HepG2 (cell line): Measurements from ENCODE around the gene HAGH. TPM values are rescaled to one million over a fixed set of nuclear protein-coding genes. Genes with fewer than 3 reads are reported as not detected.

Experiments
- ARID2 ChIP-seq: sonication (generic); formaldehyde crosslinking; IDR thresholded peaks from 2 replicates; pipeline ENCODE4 v1.8.1; 2022; ENCODE audit warnings: mild to moderate bottlenecking, missing genetic modification reagents, borderline replicate concordance
- EEA1 ChIP-seq: sonication (generic); formaldehyde crosslinking; IDR thresholded peaks from 2 replicates; pipeline ENCODE4 v1.5.1; 2020; ENCODE audit warnings: mild to moderate bottlenecking, missing genetic modification reagents, borderline replicate concordance
- FOXM1 ChIP-seq: sonication (generic); formaldehyde crosslinking; IDR thresholded peaks from 2 replicates; pipeline ENCODE4 v1.5.0; 2020; ENCODE audit warnings: missing genetic modification reagents
- GLMP ChIP-seq: sonication (generic); formaldehyde crosslinking; IDR thresholded peaks from 2 replicates; pipeline ENCODE4 v1.9.0; 2021; ENCODE audit warnings: missing genetic modification reagents, mild to moderate bottlenecking, borderline replicate concordance
- HHEX ChIP-seq: IDR thresholded peaks from 2 replicates; pipeline ENCODE4 v1.6.1; 2016; ENCODE audit warnings: control low read depth
- HIC2 ChIP-seq: sonication (generic); formaldehyde crosslinking; IDR thresholded peaks from 2 replicates; pipeline ENCODE4 v1.9.0; 2022; ENCODE audit warnings: low read depth, missing genetic modification reagents
- KLF9 ChIP-seq: IDR thresholded peaks from 2 replicates; pipeline ENCODE4 v1.6.1; 2016; ENCODE audit warnings: low read depth
- MED1 ChIP-seq: sonication (generic); formaldehyde crosslinking; IDR thresholded peaks from 2 replicates; pipeline ENCODE4 v1.4.0; 2020; ENCODE audit warnings: missing genetic modification reagents
- MYPOP ChIP-seq: sonication (generic); formaldehyde crosslinking; IDR thresholded peaks from 2 replicates; pipeline ENCODE4 v1.8.1; 2023; ENCODE audit warnings: mild to moderate bottlenecking, moderate library complexity, missing genetic modification reagents
- NBN ChIP-seq: fragments of 450-650 bp; conservative IDR thresholded peaks from 2 replicates; pipeline ENCODE4 v1.6.1; 2017
- RARG ChIP-seq: sonication (generic); formaldehyde crosslinking; IDR thresholded peaks from 2 replicates; pipeline ENCODE4 v1.4.0; 2020; ENCODE audit warnings: low read depth, mild to moderate bottlenecking, missing genetic modification reagents
- TEAD2 ChIP-seq: sonication (generic); formaldehyde crosslinking; IDR thresholded peaks from 2 replicates; pipeline ENCODE4 v1.9.0; 2021; ENCODE audit warnings: missing genetic modification reagents
- TOE1 ChIP-seq: sonication (generic); formaldehyde crosslinking; IDR thresholded peaks from 2 replicates; pipeline ENCODE4 v1.4.0; 2020; ENCODE audit warnings: mild to moderate bottlenecking, missing genetic modification reagents
- ZBTB4 ChIP-seq: sonication (generic); formaldehyde crosslinking; IDR thresholded peaks from 2 replicates; pipeline ENCODE4 v1.4.0; 2020; ENCODE audit warnings: missing genetic modification reagents, mild to moderate bottlenecking, borderline replicate concordance
- ZBTB44 ChIP-seq: sonication (generic); formaldehyde crosslinking; IDR thresholded peaks from 2 replicates; pipeline ENCODE4 v1.4.0; 2020; ENCODE audit warnings: missing genetic modification reagents
- ZEB1 ChIP-seq: IDR thresholded peaks from 2 replicates; pipeline ENCODE4 v1.6.1; 2012; ENCODE audit warnings: mild to moderate bottlenecking, low read depth, inconsistent platforms; ENCODE audit not compliant: insufficient replicate concordance
- ZFP91 ChIP-seq: sonication (generic); formaldehyde crosslinking; IDR thresholded peaks from 2 replicates; pipeline ENCODE4 v1.9.0; 2022; ENCODE audit warnings: missing genetic modification reagents, mild to moderate bottlenecking, borderline replicate concordance
- ZNF441 ChIP-seq: sonication (generic); formaldehyde crosslinking; IDR thresholded peaks from 2 replicates; pipeline ENCODE4 v1.7.0; 2021; ENCODE audit warnings: missing genetic modification reagents, borderline replicate concordance
- polyA plus RNA-seq, 8 experiments: library from polyadenylated mRNA; depleted of rRNA in 3 of 8; stranded (reverse) in 7 of 8; unstranded in 1 of 8; fragments of >200 nt; fragmentation: Illumina TruSeq in 4 of 8; extraction: Trizol in 4 of 8; gene quantifications; 2 replicates each; pipeline versions ENCODE4 v1.2.1 to v1.2.3, GENCODE V29; 2011 to 2016; ENCODE audit warnings: low read depth in 4 of 8, missing spikeins in 1 of 8, mixed read lengths in 1 of 8; ENCODE audit not compliant: insufficient read depth in 1 of 8
- total RNA-seq, 5 experiments: library from RNA; depleted of rRNA; stranded (reverse); fragments of >200 nt; fragmentation: Illumina TruSeq; extraction: Trizol; gene quantifications; 2 replicates each; pipeline ENCODE4 v1.2.3, GENCODE V29; 2016; ENCODE audit warnings: low read depth in 1 of 5

Gene HAGH
- total and polyA plus RNA-seq, 2 of the 13 experiments (the other 11 are each of a cell fraction or from before 2014, with no cell fraction given), result 70.4 to 95.4 TPM

GRCh38 chr16:1782408-1783264 lies 44.0 kb downstream of the HAGH start, which contains the start of the genes NUBP2 and SPSB3 (continued):
- TF ChIP-seq ZBTB4 (CRISPR knock-in tag), result no peak
- no peak for TF ChIP-seq ZEB1
- no peak for TF ChIP-seq ZFP91
- no peak for TF ChIP-seq KLF9 (CRISPR knock-in tag)
- no peak for TF ChIP-seq NBN
- TF ChIP-seq TEAD2, result no peak
- no peak for TF ChIP-seq HHEX (CRISPR knock-in tag)
- TF ChIP-seq ARID2 (CRISPR knock-in tag), result no peak
- TF ChIP-seq ZNF441 (CRISPR knock-in tag), result no peak
- TF ChIP-seq MED1 (CRISPR knock-in tag), result peak; percentile 7; the same call in 1 of the 2 replicates
- no peak for TF ChIP-seq RARG
- no peak for TF ChIP-seq FOXM1 (CRISPR knock-in tag)
- no peak for TF ChIP-seq TOE1 (CRISPR knock-in tag)
- TF ChIP-seq EEA1, result no peak
- TF ChIP-seq MYPOP (CRISPR knock-in tag), result no peak; the same call in 1 of the 2 replicates
- TF ChIP-seq HIC2 (CRISPR knock-in tag), result no peak
- no peak for TF ChIP-seq GLMP (CRISPR knock-in tag)
- no peak for TF ChIP-seq ZBTB44 (CRISPR knock-in tag)
